Measurements from ENCODE around the gene GM2A.

Gene GM2A

DNA sequence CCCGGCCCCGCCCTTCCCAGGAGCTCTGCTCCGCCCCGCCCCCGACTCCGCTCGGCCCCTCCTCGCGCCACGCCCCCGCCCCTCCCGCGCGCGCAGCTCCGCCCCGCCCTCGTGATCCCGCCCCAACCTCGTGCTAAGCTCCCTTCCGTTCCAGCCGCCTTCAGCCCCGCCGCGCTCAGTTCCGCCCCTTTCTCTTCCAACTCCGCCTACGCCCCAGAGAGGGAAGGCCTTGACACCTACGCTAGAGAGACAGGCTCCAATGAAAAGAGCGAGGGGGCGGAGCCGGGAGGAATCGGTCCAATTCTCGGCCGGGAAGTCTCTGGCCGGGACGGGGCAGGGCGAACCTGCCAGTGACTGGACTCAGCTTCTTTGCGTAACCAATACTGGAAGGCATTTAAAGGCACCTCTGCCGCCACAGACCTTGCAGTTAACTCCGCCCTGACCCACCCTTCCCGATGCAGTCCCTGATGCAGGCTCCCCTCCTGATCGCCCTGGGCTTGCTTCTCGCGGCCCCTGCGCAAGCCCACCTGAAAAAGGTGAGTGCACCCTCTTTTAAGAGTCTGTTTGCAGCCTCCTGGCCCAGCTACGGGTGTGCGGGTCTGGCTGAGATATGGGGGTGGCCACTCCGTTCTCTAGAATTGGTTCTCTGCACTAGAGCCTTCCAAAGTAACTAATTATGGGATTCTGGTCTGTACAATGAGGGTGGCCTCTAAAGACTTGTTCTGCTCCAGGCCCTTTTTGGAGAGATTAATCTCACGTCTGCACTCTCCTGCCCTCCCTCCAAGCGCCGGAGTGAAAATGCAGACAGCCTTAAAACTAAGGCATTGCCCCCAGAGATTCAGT is at the start of gene GM2A:
TSS of gene GM2A (plus strand) at position 424 of the 843 bp plus-strand sequence. CDS start at position 456, 32 bp downstream.
- DNase-seq (ENCODE audit: low spot score): peak; percentile 95

GRCh38 chr5:151204051-151204450 is 48.9 kb upstream of the GM2A start:
- no peak for DNase-seq (ENCODE audit: low spot score)

GRCh38 chr5:151205411-151205810 is 47.6 kb upstream of the GM2A start:
- DNase-seq (ENCODE audit: low spot score): no peak

DNA sequence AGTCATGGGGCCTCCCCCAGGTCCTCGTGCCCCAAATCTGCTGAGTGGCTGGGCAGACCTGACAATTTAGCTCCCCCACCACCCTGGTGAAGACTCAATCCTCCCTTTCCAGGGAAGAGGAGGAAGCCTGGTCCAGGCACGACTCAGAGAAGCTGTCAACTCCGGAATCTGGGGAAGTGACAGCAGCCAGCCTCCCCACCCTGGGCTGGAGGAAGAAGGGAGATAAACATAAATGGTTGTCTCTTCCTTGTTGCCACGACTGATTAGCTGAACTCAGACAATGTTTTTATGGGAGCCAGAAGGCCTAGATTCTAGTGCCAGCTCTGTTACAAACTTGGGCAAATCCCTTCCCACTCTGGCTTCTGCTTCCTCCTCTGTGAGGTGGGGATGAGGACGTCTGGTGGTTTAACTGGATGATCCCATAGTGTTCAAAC is 44.5 kb upstream of the GM2A start:
- no peak for DNase-seq (ENCODE audit: low spot score)

DNA sequence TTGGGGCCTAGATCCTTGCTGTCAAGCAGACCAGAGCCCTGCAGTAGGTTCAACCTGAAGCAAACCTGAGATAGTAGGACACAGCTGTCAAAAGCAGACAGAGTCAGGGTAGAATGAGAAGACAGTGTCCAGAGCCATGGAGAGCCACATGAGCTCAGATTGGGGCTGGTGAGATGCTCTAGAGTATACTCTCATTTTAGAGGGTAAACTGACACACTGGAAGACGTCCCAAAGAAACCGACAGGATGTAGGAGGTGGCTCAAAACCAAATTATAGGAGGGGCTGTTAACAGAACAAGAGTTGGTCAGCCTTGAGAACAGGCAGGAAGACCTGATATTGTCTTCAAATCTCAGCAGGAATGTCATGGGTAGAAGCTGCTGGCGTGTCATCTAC is 40.6 kb upstream of the GM2A start:
- DNase-seq (ENCODE audit: low spot score): no peak

DNA sequence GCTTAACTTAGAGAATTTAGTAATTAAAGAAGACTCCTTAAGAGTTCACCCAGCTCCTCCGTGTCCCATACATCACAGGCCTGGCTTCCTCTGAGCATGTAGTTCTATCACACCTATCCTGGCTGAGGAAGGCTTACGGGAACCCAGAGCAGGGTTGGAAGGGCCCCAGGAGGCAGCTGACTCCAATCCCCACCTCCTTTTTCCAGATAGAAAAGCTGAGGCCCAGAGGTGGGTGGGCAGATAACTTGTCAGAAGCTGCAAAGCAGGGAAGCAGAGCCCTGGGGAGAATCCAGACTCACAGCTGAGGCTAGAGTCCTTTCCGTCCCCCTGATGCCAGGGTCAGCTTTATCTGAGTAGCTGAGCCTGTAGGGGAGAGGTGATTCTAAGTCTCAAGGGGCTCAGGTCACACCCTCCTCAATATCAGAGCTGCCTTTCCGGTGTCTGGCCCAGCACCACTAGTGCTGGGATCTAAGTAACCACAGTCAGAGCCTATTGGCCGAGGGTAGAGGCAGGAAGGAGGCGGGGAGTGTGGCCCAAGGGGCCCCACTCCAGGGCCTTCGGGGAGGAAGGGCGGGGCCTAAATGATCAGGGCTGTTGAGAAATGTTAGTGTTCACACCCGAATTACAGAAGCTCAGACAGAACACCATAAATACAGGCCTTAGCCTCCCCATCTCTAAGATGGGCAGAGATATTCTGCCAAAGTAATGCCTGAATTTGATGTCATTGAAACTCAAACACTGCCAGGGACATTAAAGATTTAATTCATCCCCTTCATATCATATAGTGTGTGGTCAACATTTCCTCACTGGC is 39.0 kb upstream of the GM2A start:
- no peak for DNase-seq (ENCODE audit: low spot score)

- no peak for DNase-seq (ENCODE audit: low spot score)
Observed at GRCh38 chr5:151214614-151215545, 38.1 kb upstream of the GM2A start.

DNA sequence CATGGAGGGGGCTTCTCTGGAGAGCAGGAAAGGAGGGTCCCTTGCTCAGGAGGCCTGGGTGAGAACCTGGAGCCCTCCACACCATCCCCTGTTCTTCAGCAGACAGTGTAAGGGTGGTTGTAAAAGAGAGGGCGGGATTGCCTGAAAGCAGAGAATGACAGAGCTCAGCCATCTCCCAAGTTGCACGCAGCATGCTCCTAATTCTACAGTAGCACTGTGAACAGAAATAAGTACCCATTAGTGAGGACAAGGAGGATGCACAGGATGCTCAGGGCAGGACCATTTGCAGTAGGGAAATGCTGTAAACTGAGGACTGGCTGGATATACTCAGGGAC is 37.5 kb upstream of the GM2A start:
- DNase-seq (ENCODE audit: low spot score): no peak

DNA sequence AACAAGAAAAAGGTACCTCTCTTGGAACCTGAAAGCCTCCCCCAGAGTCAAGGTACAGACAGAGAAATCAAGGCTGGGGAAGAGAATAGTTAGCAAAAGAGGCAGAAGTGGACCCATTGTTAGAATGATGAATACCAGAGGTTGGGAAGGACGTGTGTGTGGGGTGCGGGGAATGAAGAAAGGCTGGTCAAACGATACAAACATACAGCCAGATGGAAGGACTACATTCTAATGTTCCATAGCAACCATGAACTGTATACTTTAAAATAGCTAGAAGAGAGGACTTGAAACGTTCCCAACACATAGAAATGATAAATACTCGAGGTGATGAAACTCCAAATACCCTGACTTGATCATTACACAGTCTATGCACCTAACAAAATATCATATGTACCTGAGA is 36.2 kb upstream of the GM2A start:
- no peak for DNase-seq (ENCODE audit: low spot score)

DNA sequence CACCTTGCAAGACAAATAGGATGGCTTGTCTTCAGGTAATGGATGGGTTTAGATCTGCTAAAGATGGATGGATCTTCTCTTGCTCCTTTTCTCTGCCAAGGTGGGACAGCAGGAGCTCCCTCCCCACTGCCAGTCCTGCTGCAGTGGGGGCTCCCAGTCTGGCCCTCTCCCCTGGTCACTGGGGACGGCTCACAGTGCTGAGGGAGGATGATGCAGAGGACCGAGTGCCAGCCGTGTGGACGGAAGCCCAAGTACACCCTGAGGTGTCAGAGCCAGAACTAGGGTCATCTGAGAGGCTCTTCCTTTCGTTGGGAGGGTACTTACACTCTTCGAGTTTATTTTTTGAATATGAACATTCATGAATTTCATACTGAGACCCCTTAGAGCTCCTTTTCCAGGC is 34.8 kb upstream of the GM2A start:
- no peak for DNase-seq (ENCODE audit: low spot score)

- DNase-seq (ENCODE audit: low spot score): no peak
Observed at GRCh38 chr5:151219138-151219537, 33.8 kb upstream of the GM2A start.

GRCh38 chr5:151219789-151220188 is 33.2 kb upstream of the GM2A start:
- DNase-seq (ENCODE audit: low spot score): no peak

- peak; percentile 55 for DNase-seq (ENCODE audit: low spot score)
Observed at GRCh38 chr5:151221574-151221973, 31.4 kb upstream of the GM2A start.

DNA sequence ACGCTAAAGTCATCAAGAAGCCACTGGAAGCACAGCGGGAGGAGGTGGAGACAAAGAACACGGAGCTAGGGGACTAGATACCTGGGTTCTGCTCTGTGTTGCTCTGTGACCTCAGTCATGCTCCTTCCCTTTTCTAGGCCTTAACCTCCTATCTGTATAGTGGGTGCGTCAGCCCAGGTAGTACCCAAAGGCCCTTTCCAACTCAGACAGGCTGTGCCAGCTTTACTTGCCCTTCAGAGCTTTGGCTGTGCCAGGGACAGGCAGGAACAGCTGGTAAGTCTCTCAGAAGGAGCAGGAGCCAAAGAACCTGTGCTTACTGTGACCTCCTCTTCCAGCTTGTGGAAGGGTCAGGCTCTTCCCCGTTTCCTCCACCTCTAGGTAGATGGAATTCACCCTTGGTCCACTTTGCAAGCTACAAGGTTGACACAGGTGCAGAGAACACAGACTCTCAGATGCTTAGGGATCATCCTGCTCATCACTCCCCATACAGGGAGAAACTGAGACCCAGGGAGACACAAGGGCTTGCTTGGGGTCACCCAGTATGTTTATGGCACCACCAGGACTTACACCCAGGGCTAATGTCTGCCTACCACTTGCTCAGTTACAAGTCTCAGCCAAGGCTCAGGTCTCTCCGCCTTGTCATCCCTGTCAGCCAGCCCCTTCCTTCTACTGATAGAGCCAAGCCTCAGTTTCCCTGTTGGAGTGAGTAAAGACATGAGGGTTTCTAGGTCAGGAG is 30.8 kb upstream of the GM2A start:
- no peak for DNase-seq (ENCODE audit: low spot score)

DNA sequence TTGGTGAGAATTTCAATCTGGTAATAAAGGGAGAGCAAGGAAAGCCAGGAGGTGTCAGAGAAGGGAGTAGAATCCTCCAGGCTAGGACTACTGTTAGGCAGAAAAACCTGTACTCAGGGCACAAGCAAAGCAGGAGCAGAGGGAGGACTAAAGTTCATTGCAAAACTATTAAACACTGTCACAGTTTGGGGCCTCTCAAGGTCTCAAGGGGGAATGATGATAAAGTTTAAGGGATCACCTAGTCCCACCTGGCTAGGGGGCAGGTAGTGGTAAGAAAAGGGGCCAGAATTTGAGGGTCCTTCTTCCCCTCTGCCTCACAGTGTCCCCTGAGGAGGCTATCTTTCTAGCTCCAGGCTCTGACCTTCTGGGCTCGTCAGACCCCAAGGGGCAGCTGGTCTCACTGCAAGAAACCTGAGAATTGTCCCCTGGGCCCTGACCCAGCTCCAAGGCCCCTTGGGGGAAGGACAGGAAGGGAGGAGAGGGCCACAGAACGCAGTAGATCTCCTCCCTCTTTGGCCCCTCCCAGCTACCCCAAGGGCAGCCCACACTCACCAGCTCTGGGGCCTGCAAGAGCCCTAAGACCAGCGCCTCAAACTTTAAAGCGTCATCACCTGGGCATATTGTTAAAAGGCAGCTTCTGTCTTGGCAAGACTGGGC is 30.1 kb upstream of the GM2A start:
- no peak for DNase-seq (ENCODE audit: low spot score)

GRCh38 chr5:151223447-151224264 is 29.3 kb upstream of the GM2A start, which contains the start of gene CCDC69:
TSS of gene CCDC69 (minus strand) at chr5:151224092. CDS start at chr5:151223970, 122 bp downstream.
- DNase-seq (ENCODE audit: low spot score): peak; percentile 80

- DNase-seq (ENCODE audit: low spot score): no peak
Observed at GRCh38 chr5:151224372-151224771, 28.6 kb upstream of the GM2A start.

DNA sequence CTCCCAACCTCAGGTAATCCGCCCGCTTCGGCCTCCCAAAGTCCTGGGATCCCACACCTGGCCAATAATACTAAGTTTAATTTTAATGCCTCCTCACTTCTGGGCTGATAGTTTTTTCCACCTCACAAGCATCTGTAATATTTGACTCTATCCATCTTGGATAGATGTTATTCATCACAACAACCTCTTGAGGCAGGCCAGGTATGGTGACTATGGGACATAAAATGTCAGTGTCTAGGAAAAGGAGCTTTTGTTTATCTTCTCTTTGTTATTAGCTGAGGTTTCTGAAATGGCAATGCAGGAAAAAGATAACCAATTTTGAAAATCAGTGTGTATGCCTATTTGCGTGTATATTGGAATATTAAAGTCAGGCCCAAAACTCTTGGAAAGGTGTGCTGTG is 27.9 kb upstream of the GM2A start:
- no peak for DNase-seq (ENCODE audit: low spot score)

- DNase-seq (ENCODE audit: low spot score): no peak
Observed at GRCh38 chr5:151225475-151225874, 27.5 kb upstream of the GM2A start.

GRCh38 chr5:151227918-151228447 is 25.0 kb upstream of the GM2A start:
- DNase-seq (ENCODE audit: low spot score): no peak
